Sciatic nerve (tissue), 2 donors: ENCODE measurements around the gene FANCL. TPM values are rescaled to one million over a fixed set of nuclear protein-coding genes. Genes with fewer than 3 reads are reported as not detected.

ENCODE experiments used
- ATAC-seq: fragments of 200-7000 bp; cut with Tn5 transposase; one replicate; pipeline ENCODE4 v1.9.1; 2020; ENCODE audit warnings: mild to moderate bottlenecking, moderate library complexity
- DNase-seq: peaks from one replicate; pipeline ENCODE4 v3.0.0-alpha.2; 2020; ENCODE audit warnings: low spot score
- intact Hi-C: fragments of 100-400 bp; cut with DNase I; formaldehyde crosslinking; loops from one replicate; pipeline ENCODE4 v1.14.2; 2022
- total RNA-seq: library from RNA; stranded (reverse); fragmentation: NEBNext Ultra II Directional; extraction: Animal tissue kit (Norgen Biotek cat#: 25700); gene quantifications from one replicate; pipeline ENCODE4 v1.2.1, GENCODE V29; 2021
- donor health status: DM: no; HTN: no; CAD: no.
- donor health status: DM: no; HTN: no; CAD: no.

FANCL gene
- total RNA-seq, 1 donor from 2014 or later, result 42.8 TPM

GRCh38 chr2:58110765-58111164, 130.4 kb downstream of the FANCL start:
- ATAC-seq, result no peak
- DNase-seq, result no peak
- intact Hi-C loops, result no loop called here

GRCh38 chr2:58109481-58109880, 131.6 kb downstream of the FANCL start:
- DNase-seq (no peak), ATAC-seq (no peak)
- intact Hi-C loops, result loop anchor here (5.0 kb wide), 1 partner anchor 658 kb away; no protein-coding TSS in a partner anchor

Other genes with a start within 250 kb of the FANCL start
- gene VRK2, start 194.5 kb downstream of the FANCL start, total RNA-seq, result 21.0 TPM